OCI-LY3 (cell line): ENCODE data around the gene ATOSB.
"Not testable (repeated sequence)": the region's sequence is repeated elsewhere in the genome, so short reads cannot be mapped to it uniquely, and the experiment has no call there.

Experiments
- H2AFZ ChIP-seq: fragments of 200-600, 300-600 bp; shearing (Covaris generic); 2 replicates; pipeline ENCODE4 v1.6.0; 2014; ENCODE audit warnings: antibody characterized with exemption, low read depth, low read length
- H3K27ac ChIP-seq: fragments of 200-600, 300-600 bp; sonication (generic); 2 replicates; pipeline ENCODE4 v1.5.1; 2014; ENCODE audit warnings: mild to moderate bottlenecking, low read length, moderate library complexity, mixed read lengths
- H3K27me3 ChIP-seq: fragments of 200-600, 300-600 bp; sonication (generic); 2 replicates; pipeline ENCODE4 v1.6.1; 2014; ENCODE audit warnings: low read depth, low read length, mixed read lengths
- H3K36me3 ChIP-seq: fragments of 200-600, 300-600 bp; sonication (generic); replicated peaks from 2 replicates; pipeline ENCODE3; 2014; ENCODE audit warnings: low read depth, low read length, mixed read lengths
- H3K4me1 ChIP-seq: fragments of 300-600, 200-600 bp; sonication (generic); 2 replicates; pipeline ENCODE4 v1.6.1; 2014; ENCODE audit warnings: low read length, mixed read lengths
- H3K4me2 ChIP-seq: fragments of 200-600, 300-600 bp; sonication (generic); 2 replicates; pipeline ENCODE4 v1.6.1; 2014; ENCODE audit warnings: low read length, mixed read lengths
- H3K4me3 ChIP-seq: fragments of 300-600, 200-600 bp; sonication (generic); 2 replicates; pipeline ENCODE4 v1.5.1; 2014; ENCODE audit warnings: antibody characterized with exemption, mild to moderate bottlenecking, low read length, moderate library complexity
- H3K79me2 ChIP-seq: fragments of 300-600, 200-600 bp; shearing (Covaris generic); 2 replicates; pipeline ENCODE4 v1.6.1; 2014; ENCODE audit warnings: mild to moderate bottlenecking, low read length, mixed read lengths
- H3K9ac ChIP-seq: fragments of 300-600, 200-600 bp; shearing (Covaris generic); 2 replicates; pipeline ENCODE4 v1.6.0; 2014; ENCODE audit warnings: mild to moderate bottlenecking, low read length, moderate library complexity
- H3K9me3 ChIP-seq: fragments of 200-600, 300-600 bp; shearing (Covaris generic); 2 replicates; pipeline ENCODE4 v1.6.1; 2014; ENCODE audit warnings: low read length, mixed read lengths; ENCODE audit not compliant: insufficient read depth
- H4K20me1 ChIP-seq: fragments of 200-600, 300-600 bp; sonication (generic); 2 replicates; pipeline ENCODE4 v1.6.1; 2016; ENCODE audit warnings: low read length, mixed read lengths; ENCODE audit not compliant: insufficient read depth
- EZH2phosphoT487 ChIP-seq: fragments of 200-600 bp; shearing (Covaris generic); IDR thresholded peaks from 2 replicates; pipeline ENCODE4 v1.6.1; 2018; ENCODE audit warnings: antibody characterized with exemption, mixed run types, low read depth
- TF ChIP-seq, protein P1 (sequence below): fragments of 200-600, 300-600 bp; sonication (generic); IDR thresholded peaks from 2 replicates; pipeline ENCODE4 v1.5.1; 2014; ENCODE audit warnings: antibody characterized with exemption, low read length, low read depth

The ATOSB gene

DNA sequence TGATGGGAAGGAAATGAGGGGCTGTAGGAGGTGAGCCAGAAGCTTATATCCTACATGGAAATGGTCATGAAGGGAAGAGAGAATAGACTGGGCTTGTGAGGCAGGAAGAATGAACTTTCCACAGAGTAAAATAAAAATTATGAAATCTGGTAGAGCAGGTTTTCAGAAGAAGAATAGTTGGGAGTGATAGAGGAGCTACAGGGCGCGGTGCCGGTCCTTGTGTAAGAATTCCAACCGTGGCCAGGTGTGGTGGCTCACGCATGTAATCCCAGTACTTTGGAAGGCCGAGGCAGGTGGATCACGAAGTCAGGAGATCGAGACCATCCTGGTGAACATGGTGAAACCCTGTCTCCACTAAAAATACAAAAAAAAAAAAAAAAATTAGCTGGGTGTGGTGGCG, 37.3 kb upstream of the ATOSB start:
- Histone ChIP-seq H3K79me2 (no peaks in the 10 kb centered on the region), H3K4me2 (no peak overlapping the region), H3K9me3 (peaks cover 5% of the 10 kb centered on the region; the same call in 1 of the 2 replicates), H2AFZ (no peak overlapping the region), H3K9ac (no peak overlapping the region), H3K4me1 (no peaks in the 10 kb centered on the region), H3K4me3 (no peak overlapping the region), H4K20me1 (no peaks in the 10 kb centered on the region), H3K36me3 (no peaks in the 10 kb centered on the region), H3K27me3 (no peaks in the 10 kb centered on the region), H3K27ac (no peak overlapping the region)
- TF ChIP-seq EZH2phosphoT487, result no peak
- TF ChIP-seq, protein P1, sequence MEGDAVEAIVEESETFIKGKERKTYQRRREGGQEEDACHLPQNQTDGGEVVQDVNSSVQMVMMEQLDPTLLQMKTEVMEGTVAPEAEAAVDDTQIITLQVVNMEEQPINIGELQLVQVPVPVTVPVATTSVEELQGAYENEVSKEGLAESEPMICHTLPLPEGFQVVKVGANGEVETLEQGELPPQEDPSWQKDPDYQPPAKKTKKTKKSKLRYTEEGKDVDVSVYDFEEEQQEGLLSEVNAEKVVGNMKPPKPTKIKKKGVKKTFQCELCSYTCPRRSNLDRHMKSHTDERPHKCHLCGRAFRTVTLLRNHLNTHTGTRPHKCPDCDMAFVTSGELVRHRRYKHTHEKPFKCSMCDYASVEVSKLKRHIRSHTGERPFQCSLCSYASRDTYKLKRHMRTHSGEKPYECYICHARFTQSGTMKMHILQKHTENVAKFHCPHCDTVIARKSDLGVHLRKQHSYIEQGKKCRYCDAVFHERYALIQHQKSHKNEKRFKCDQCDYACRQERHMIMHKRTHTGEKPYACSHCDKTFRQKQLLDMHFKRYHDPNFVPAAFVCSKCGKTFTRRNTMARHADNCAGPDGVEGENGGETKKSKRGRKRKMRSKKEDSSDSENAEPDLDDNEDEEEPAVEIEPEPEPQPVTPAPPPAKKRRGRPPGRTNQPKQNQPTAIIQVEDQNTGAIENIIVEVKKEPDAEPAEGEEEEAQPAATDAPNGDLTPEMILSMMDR, result no peak

DNA sequence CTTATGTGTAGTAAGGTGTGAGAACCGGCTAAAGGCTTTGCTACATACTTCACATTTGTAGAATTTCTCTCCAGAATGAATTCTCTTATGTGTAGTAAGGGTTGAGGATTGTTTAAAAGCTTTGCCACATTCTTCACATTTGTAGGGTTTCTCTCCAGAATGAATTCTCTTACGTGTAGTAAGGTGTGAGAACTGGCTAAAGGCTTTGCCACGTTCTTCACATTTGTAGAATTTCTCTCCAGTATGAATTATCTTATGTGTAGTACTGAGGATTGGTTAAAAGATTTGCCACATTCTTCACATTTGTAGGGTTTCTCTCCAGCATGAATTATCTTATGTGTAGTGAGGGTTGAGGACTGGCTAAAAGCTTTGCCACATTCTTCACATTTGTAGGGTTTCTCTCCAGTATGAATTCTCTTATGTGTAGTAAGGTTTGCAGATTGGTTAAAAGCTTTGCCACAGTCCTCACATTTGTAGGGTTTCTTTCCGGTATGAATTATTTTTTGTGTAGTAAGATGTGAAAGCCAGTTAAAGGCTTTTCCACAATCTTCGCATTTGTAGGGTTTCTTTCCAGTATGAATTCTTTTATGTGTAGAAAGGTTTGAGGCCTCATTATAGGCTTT, 32.4 kb upstream of the ATOSB start:
- not testable (repeated sequence) for H3K4me3 ChIP-seq, H3K4me2 ChIP-seq, H3K27me3 ChIP-seq, H3K79me2 ChIP-seq, H4K20me1 ChIP-seq, H2AFZ ChIP-seq, H3K27ac ChIP-seq, H3K4me1 ChIP-seq, H3K9ac ChIP-seq, H3K36me3 ChIP-seq
- peaks cover 11% of the 10 kb centered on the region for H3K9me3 ChIP-seq

DNA sequence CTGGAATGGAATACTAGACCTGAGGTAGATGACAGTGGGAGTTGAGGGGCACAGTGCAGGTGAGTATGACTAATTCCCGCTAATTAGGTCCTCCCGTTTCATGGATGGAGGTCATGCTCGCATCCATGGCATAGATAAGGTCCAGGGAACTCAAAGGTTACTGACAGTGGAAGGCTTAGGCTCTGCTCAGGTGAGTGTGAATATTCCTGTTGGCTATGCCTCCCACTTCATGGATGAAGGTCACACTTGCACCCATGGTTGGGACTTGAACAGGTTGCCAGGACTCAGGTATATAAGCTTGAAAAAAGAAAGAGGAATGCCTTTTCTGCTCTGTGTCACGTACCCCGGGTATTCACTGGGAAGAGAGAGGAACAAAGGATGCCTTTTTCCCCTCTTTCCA, 26.4 kb upstream of the ATOSB start:
- Histone ChIP-seq H3K36me3 (peaks cover 2% of the 10 kb centered on the region), H4K20me1 (no peaks in the 10 kb centered on the region), H3K4me2 (no peak overlapping the region), H2AFZ (no peak overlapping the region), H3K27ac (no peak overlapping the region), H3K9me3 (peaks cover 20% of the 10 kb centered on the region), H3K27me3 (no peaks in the 10 kb centered on the region), H3K79me2 (no peaks in the 10 kb centered on the region), H3K4me3 (no peak overlapping the region), H3K4me1 (no peaks in the 10 kb centered on the region), H3K9ac (no peak overlapping the region)
- TF ChIP-seq, protein P1, result no peak
- no peak for TF ChIP-seq EZH2phosphoT487

DNA sequence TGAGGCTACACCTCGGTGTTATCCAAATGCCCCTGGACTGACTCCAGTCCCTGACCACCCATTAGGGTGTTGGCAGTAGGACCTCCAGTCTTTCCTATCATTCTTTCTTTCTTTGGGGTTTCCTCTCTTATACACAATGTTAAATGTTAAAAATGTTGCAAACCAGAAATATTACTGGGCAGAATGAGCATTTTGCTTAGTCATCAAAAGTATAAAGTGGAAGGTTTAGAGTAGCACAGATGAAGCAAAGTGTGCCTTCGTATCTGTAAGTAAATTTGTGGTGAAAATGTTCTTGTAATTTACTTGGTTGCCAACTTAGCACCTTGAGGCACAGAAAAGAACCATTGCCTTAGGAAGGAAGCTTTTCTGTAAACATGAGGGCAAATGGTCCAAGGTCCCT, 24.4 kb upstream of the ATOSB start:
- no peak overlapping the region for H3K9ac ChIP-seq
- peaks cover 2% of the 10 kb centered on the region for H3K36me3 ChIP-seq
- no peak overlapping the region for H3K4me2 ChIP-seq
- no peaks in the 10 kb centered on the region for H3K79me2 ChIP-seq
- no peak overlapping the region for H2AFZ ChIP-seq
- no peak overlapping the region for H3K4me3 ChIP-seq
- H3K9me3 ChIP-seq, result peaks cover 20% of the 10 kb centered on the region
- no peaks in the 10 kb centered on the region for H4K20me1 ChIP-seq
- H3K4me1 ChIP-seq, result no peaks in the 10 kb centered on the region
- no peak overlapping the region for H3K27ac ChIP-seq
- no peak for TF ChIP-seq EZH2phosphoT487
- TF ChIP-seq, protein P1, result no peak
- no peaks in the 10 kb centered on the region for H3K27me3 ChIP-seq
